Body of pancreas (tissue), 4 donors: ENCODE measurements around the gene SPOCD1.

Source experiments
- CTCF ChIP-seq, 7 experiments: fragments of 450-650 bp in 4 of 7; fragments of 200-600 bp in 3 of 7; sonication (generic) in 3 of 7; IDR thresholded peaks; one replicate each; pipeline ENCODE4 v1.5.1; 2016 to 2019; ENCODE audit warnings: antibody characterized with exemption in 7 of 7
- POLR2A ChIP-seq, 3 donors: fragments of 450-650 bp; IDR thresholded peaks; one replicate each; pipeline ENCODE4 v1.6.1; 2016; ENCODE audit warnings: antibody characterized with exemption in 3 of 3, mild to moderate bottlenecking in 2 of 3

GRCh38 chr1:31836638-31837037 is 20.8 kb upstream of the SPOCD1 start:
- TF ChIP-seq CTCF (IDR thresholded peaks at IDR 0.05) = no peak
- TF ChIP-seq POLR2A (IDR thresholded peaks at IDR 0.05) = no peak
